HEK293 (cell line): Measurements from ENCODE around the gene PDPK1.

ENCODE experiments used
- YY2 ChIP-seq: fragments of 450-650 bp; formaldehyde crosslinking; IDR thresholded peaks from 2 replicates; pipeline ENCODE4 v1.5.1; 2016; ENCODE audit warnings: missing biosample characterization, missing genetic modification characterization
- ZFHX2 ChIP-seq: fragments of 450-650 bp; formaldehyde crosslinking; conservative IDR thresholded peaks from 2 replicates; pipeline ENCODE4 v1.5.1; 2016; ENCODE audit warnings: missing biosample characterization, missing genetic modification characterization
- ZNF133 ChIP-seq: fragments of 450-650 bp; formaldehyde crosslinking; IDR thresholded peaks from 2 replicates; pipeline ENCODE4 v1.5.1; 2016; ENCODE audit warnings: missing biosample characterization, missing genetic modification characterization
- ZNF140 ChIP-seq: fragments of 450-650 bp; formaldehyde crosslinking; IDR thresholded peaks from 2 replicates; pipeline ENCODE4 v1.5.1; 2016; ENCODE audit warnings: missing biosample characterization, missing genetic modification characterization
- ZNF174 ChIP-seq: fragments of 450-650 bp; formaldehyde crosslinking; IDR thresholded peaks from 2 replicates; pipeline ENCODE4 v1.5.0; 2017; ENCODE audit warnings: missing biosample characterization, mild to moderate bottlenecking, missing genetic modification characterization
- ZNF266 ChIP-seq: fragments of 450-650 bp; formaldehyde crosslinking; IDR thresholded peaks from 2 replicates; pipeline ENCODE4 v1.5.1; 2016; ENCODE audit warnings: missing biosample characterization, missing genetic modification characterization, low read depth
- TF ChIP-seq, protein P1 (sequence below): fragments of 450-650 bp; formaldehyde crosslinking; IDR thresholded peaks from 2 replicates; pipeline ENCODE4 v1.5.1; 2016; ENCODE audit warnings: missing biosample characterization, missing genetic modification characterization
- TF ChIP-seq, protein P2 (sequence below): fragments of 450-650 bp; formaldehyde crosslinking; IDR thresholded peaks from 2 replicates; pipeline ENCODE4 v1.5.1; 2016; ENCODE audit warnings: missing biosample characterization, missing genetic modification characterization
- TF ChIP-seq, protein P3 (sequence below): fragments of 450-650 bp; formaldehyde crosslinking; conservative IDR thresholded peaks from 2 replicates; pipeline ENCODE4 v1.5.1; 2016; ENCODE audit warnings: low read depth, missing biosample characterization, missing genetic modification characterization

DNA sequence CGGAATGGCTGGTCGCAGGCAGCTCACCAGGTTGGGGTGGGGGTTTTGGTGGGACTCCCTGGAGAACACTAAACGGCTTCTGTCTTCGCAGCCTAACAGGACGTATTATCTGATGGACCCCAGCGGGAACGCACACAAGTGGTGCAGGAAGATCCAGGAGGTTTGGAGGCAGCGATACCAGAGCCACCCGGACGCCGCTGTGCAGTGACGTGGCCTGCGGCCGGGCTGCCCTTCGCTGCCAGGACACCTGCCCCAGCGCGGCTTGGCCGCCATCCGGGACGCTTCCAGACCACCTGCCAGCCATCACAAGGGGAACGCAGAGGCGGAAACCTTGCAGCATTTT, 59.7 kb downstream of the PDPK1 start:
- no peak for TF ChIP-seq ZNF140 (tag by site-specific recombination)
- TF ChIP-seq, protein P1, sequence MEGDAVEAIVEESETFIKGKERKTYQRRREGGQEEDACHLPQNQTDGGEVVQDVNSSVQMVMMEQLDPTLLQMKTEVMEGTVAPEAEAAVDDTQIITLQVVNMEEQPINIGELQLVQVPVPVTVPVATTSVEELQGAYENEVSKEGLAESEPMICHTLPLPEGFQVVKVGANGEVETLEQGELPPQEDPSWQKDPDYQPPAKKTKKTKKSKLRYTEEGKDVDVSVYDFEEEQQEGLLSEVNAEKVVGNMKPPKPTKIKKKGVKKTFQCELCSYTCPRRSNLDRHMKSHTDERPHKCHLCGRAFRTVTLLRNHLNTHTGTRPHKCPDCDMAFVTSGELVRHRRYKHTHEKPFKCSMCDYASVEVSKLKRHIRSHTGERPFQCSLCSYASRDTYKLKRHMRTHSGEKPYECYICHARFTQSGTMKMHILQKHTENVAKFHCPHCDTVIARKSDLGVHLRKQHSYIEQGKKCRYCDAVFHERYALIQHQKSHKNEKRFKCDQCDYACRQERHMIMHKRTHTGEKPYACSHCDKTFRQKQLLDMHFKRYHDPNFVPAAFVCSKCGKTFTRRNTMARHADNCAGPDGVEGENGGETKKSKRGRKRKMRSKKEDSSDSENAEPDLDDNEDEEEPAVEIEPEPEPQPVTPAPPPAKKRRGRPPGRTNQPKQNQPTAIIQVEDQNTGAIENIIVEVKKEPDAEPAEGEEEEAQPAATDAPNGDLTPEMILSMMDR (tag by site-specific recombination): no peak
- no peak for TF ChIP-seq ZNF133 (tag by site-specific recombination)
- TF ChIP-seq, protein P2, sequence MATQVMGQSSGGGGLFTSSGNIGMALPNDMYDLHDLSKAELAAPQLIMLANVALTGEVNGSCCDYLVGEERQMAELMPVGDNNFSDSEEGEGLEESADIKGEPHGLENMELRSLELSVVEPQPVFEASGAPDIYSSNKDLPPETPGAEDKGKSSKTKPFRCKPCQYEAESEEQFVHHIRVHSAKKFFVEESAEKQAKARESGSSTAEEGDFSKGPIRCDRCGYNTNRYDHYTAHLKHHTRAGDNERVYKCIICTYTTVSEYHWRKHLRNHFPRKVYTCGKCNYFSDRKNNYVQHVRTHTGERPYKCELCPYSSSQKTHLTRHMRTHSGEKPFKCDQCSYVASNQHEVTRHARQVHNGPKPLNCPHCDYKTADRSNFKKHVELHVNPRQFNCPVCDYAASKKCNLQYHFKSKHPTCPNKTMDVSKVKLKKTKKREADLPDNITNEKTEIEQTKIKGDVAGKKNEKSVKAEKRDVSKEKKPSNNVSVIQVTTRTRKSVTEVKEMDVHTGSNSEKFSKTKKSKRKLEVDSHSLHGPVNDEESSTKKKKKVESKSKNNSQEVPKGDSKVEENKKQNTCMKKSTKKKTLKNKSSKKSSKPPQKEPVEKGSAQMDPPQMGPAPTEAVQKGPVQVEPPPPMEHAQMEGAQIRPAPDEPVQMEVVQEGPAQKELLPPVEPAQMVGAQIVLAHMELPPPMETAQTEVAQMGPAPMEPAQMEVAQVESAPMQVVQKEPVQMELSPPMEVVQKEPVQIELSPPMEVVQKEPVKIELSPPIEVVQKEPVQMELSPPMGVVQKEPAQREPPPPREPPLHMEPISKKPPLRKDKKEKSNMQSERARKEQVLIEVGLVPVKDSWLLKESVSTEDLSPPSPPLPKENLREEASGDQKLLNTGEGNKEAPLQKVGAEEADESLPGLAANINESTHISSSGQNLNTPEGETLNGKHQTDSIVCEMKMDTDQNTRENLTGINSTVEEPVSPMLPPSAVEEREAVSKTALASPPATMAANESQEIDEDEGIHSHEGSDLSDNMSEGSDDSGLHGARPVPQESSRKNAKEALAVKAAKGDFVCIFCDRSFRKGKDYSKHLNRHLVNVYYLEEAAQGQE: no peak
- no peak for TF ChIP-seq ZFHX2
- TF ChIP-seq ZNF266 (tag by site-specific recombination): no peak
- TF ChIP-seq, protein P3, sequence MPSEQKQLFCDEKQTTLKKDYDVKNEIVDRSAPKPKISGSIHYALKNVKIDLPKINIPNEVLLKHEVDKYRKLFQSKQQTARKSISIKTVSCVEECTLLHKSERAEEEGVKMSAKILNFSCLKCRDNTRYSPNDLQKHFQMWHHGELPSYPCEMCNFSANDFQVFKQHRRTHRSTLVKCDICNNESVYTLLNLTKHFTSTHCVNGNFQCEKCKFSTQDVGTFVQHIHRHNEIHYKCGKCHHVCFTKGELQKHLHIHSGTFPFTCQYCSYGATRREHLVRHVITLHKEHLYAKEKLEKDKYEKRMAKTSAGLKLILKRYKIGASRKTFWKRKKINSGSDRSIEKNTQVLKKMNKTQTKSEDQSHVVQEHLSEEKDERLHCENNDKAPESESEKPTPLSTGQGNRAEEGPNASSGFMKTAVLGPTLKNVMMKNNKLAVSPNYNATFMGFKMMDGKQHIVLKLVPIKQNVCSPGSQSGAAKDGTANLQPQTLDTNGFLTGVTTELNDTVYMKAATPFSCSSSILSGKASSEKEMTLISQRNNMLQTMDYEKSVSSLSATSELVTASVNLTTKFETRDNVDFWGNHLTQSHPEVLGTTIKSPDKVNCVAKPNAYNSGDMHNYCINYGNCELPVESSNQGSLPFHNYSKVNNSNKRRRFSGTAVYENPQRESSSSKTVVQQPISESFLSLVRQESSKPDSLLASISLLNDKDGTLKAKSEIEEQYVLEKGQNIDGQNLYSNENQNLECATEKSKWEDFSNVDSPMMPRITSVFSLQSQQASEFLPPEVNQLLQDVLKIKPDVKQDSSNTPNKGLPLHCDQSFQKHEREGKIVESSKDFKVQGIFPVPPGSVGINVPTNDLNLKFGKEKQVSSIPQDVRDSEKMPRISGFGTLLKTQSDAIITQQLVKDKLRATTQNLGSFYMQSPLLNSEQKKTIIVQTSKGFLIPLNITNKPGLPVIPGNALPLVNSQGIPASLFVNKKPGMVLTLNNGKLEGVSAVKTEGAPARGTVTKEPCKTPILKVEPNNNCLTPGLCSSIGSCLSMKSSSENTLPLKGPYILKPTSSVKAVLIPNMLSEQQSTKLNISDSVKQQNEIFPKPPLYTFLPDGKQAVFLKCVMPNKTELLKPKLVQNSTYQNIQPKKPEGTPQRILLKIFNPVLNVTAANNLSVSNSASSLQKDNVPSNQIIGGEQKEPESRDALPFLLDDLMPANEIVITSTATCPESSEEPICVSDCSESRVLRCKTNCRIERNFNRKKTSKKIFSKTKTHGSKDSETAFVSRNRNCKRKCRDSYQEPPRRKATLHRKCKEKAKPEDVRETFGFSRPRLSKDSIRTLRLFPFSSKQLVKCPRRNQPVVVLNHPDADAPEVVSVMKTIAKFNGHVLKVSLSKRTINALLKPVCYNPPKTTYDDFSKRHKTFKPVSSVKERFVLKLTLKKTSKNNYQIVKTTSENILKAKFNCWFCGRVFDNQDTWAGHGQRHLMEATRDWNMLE (tag by site-specific recombination): no peak
- TF ChIP-seq ZNF174 (tag by site-specific recombination): no peak
- TF ChIP-seq YY2 (tag by site-specific recombination): no peak
